Vagina (tissue), 2 donors: ENCODE measurements around the gene CAMK2N2.

Experiments
- POLR2A ChIP-seq, 2 donors: fragments of 450-650 bp; IDR thresholded peaks; one replicate each; pipeline ENCODE4 v1.6.1; 2017; ENCODE audit warnings: antibody characterized with exemption in 2 of 2, mild to moderate bottlenecking in 2 of 2, moderate library complexity in 2 of 2
- TF ChIP-seq, protein P1 (sequence below), 3 experiments: fragments of 450-650 bp in 2 of 3; fragments of 200-600 bp in 1 of 3; sonication (generic) in 1 of 3; IDR thresholded peaks; one replicate each; pipeline ENCODE4 v1.5.1; 2017 to 2019; ENCODE audit warnings: antibody characterized with exemption in 3 of 3, mild to moderate bottlenecking in 2 of 3, moderate library complexity in 2 of 3

DNA sequence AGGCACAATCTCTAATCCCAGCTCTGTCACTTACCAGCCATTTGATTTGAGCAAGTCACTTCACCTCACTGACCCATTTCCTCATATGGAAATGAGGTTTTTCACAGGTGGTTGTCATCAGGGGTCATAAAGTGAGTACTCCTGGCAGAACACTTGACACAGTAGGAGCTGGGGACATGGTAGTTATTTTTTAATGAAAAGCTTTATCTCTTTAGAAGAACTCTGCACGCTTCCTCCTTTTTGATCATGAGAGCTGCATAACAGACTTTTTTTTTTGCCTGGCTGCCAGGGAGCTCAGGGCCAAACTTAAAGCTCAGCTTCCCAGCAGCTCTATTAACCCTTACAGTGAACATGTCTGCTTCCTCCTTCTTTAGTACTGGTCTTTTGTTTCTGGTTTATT lies 23.5 kb downstream of the CAMK2N2 start:
- TF ChIP-seq, protein P1, sequence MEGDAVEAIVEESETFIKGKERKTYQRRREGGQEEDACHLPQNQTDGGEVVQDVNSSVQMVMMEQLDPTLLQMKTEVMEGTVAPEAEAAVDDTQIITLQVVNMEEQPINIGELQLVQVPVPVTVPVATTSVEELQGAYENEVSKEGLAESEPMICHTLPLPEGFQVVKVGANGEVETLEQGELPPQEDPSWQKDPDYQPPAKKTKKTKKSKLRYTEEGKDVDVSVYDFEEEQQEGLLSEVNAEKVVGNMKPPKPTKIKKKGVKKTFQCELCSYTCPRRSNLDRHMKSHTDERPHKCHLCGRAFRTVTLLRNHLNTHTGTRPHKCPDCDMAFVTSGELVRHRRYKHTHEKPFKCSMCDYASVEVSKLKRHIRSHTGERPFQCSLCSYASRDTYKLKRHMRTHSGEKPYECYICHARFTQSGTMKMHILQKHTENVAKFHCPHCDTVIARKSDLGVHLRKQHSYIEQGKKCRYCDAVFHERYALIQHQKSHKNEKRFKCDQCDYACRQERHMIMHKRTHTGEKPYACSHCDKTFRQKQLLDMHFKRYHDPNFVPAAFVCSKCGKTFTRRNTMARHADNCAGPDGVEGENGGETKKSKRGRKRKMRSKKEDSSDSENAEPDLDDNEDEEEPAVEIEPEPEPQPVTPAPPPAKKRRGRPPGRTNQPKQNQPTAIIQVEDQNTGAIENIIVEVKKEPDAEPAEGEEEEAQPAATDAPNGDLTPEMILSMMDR (IDR thresholded peaks at IDR 0.05) = no peak
- TF ChIP-seq POLR2A (IDR thresholded peaks at IDR 0.05) = no peak
